Fibroblast of skin of left biceps (primary cell): Measurements from ENCODE around the gene ERVW-1.

Experiments
- DNase-seq, 2 experiments: peaks; one replicate each; pipeline ENCODE4 v3.0.0-alpha.2; 2013; ENCODE audit warnings: low read depth in 2 of 2

Gene ERVW-1

DNA sequence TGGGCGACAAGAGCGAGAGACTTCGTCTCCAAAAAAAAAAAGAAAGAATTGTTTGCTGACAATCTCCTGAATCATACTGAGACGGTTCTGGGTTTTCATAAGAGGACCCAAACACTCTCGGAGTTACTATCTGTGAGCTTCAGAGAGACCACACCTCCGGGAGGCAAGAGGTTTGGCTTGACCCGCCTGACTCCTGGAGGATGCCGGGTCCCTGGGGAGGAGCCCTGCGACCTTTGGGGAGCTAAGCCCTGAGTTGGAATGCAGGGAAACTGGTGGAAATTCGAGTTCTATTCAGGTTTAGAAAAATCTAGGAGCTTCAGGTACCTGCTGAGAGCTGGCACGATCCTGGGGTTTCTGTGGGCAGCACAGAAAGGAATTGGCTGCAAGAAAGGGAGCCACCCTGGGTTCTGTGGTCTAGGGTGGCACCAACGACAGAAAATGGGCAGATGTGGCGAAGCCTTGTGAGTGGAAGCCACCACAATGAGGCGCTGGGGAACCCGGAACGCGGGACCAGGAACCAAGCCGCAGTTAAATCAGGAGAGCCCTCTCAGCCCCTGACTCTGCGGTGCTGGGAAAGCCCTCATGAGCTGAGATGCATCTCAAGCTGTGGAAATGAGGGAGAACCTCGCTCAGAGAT, 52.3 kb downstream of the ERVW-1 start:
- no peak for DNase-seq

DNA sequence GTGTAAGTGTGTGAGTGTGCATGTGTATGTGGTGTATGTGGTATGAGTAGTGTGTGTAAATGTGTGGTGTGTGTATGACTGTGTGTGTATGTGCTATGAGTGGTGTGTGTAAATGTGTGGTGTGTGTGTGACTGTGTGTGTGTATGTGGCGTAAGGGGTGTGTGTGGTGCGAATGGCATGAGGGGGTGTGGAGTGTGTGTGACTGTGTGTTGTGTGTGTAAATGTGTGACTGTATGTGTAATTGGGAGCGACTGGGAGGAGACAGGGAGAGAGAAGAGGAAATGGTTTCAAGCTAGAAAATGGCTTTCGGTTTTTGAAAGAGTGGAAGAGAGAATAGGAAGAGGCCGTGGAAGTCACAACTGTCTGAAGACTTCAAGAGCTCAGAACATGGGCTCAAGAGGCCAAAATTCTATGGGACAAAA, 54.0 kb downstream of the ERVW-1 start:
- DNase-seq = no peak

DNA sequence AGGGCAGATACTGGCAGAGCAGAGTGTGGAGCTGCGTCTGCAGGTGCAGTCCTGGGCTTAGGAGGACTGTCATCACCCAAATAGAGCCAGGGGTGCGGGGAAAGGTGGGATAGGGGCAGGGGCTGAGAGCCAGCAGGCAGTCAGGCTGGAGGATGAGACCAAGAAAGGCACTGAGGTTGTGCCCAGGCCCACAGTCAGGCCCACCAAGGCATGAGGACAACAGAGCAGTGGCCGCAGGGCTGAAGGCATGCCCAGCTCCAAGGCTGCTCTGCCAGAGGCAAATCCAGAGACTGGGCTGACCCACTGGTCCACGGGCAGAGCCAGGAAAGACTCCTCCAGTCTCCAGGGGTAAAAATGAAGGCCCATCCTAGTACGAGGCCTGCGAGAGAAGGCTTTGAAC, 54.8 kb downstream of the ERVW-1 start:
- no peak for DNase-seq

DNA sequence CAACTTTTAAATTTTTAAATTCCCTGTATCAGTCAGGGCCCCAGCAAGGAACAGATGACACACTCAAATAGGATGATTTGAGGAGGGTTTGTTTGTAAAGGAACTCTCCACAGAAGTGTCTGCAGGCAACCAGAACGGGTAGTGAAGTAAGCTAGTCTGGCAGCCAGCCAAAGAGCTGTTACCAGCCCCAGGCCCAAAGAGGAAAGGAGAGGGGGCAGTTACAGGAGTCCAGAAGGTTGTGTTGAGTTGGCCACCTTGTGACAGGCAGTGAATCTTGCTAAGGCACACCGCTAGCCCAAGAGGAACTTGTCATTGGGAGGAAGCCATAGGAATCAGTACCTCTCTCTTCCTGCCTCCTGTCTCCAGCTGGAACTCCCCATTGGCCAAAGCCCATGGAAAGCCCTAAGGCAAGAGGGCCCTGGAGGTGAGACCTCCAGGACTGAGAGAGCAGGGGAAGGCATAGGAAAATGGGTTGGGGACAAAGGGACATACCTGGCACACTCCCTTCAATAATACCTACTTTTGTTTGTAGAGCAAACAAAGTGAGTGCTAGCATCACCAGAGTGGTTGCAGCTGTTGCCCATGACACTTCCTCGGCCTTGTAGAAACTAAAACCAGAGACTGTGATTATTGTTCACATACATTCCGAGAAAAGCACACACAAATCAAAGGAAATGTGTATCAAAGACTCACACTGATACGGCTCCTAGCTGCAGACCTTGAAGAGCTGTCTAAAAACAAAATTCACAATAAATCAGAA, 55.9 kb downstream of the ERVW-1 start:
- no peak for DNase-seq
